ENCODE results near the gene DAD1. TPM values are rescaled to one million over a fixed set of nuclear protein-coding genes. Genes with fewer than 3 reads are reported as not detected.
A peak's percentile ranks its signal among the peaks of the same experiment; 100 is the strongest.
"Not testable (repeated sequence)": the region's sequence is repeated elsewhere in the genome, so short reads cannot be mapped to it uniquely, and the experiment has no call there.

The DAD1 gene
- total RNA-seq (2014; rRNA removed; shearing (Covaris generic)), result 364 and 398 TPM in 2 replicates
- polyA plus RNA-seq (2014; cell fraction: nucleus; rRNA removed), result 163 and 274 TPM in 2 replicates

GRCh38 chr14:22589096-22589839 is at the start of gene DAD1:
DAD1 (minus strand) TSS chr14:22589224; CDS start chr14:22589157, 67 bp downstream.
- peak; percentile 100 for DNase-seq (ENCODE audit: extremely low read depth, low read depth)

GRCh38 chr14:22635980-22636379 is 47.0 kb upstream of the DAD1 start:
- DNase-seq (ENCODE audit: extremely low read depth, low read depth), result not testable (repeated sequence)

GRCh38 chr14:22634233-22634900 is 45.3 kb upstream of the DAD1 start:
- no peak for DNase-seq (ENCODE audit: extremely low read depth, low read depth)

GRCh38 chr14:22630486-22630885 is 41.5 kb upstream of the DAD1 start:
- DNase-seq (ENCODE audit: extremely low read depth, low read depth), result no peak

- no peak for DNase-seq (ENCODE audit: extremely low read depth, low read depth)
Observed at GRCh38 chr14:22630066-22630465, 41.0 kb upstream of the DAD1 start.

- no peak for DNase-seq (ENCODE audit: extremely low read depth, low read depth)
Observed at GRCh38 chr14:22629361-22629760, 40.3 kb upstream of the DAD1 start.

GRCh38 chr14:22627506-22628263 is 38.7 kb upstream of the DAD1 start:
- no peak for DNase-seq (ENCODE audit: extremely low read depth, low read depth)

GRCh38 chr14:22626590-22626989 is 37.6 kb upstream of the DAD1 start:
- no peak for DNase-seq (ENCODE audit: extremely low read depth, low read depth)

GRCh38 chr14:22623047-22623446 is 34.0 kb upstream of the DAD1 start:
- DNase-seq (ENCODE audit: extremely low read depth, low read depth), result no peak

- DNase-seq (ENCODE audit: extremely low read depth, low read depth), result no peak
Observed at GRCh38 chr14:22622255-22622654, 33.2 kb upstream of the DAD1 start.

- not testable (repeated sequence) for DNase-seq (ENCODE audit: extremely low read depth, low read depth)
Observed at GRCh38 chr14:22615765-22616164, 26.7 kb upstream of the DAD1 start.

GRCh38 chr14:22614240-22614799 is 25.3 kb upstream of the DAD1 start:
- DNase-seq (ENCODE audit: extremely low read depth, low read depth), result peak; percentile 59

GRCh38 chr14:22613736-22614239 is 24.8 kb upstream of the DAD1 start:
- no peak for DNase-seq (ENCODE audit: extremely low read depth, low read depth)

- no peak for DNase-seq (ENCODE audit: extremely low read depth, low read depth)
Observed at GRCh38 chr14:22613106-22613695, 24.2 kb upstream of the DAD1 start.

GRCh38 chr14:22610931-22611330 is 21.9 kb upstream of the DAD1 start:
- DNase-seq (ENCODE audit: extremely low read depth, low read depth), result no peak

- DNase-seq (ENCODE audit: extremely low read depth, low read depth), result no peak
Observed at GRCh38 chr14:22607291-22607690, 18.3 kb upstream of the DAD1 start.

- no peak for DNase-seq (ENCODE audit: extremely low read depth, low read depth)
Observed at GRCh38 chr14:22606380-22606779, 17.4 kb upstream of the DAD1 start.

- no peak for DNase-seq (ENCODE audit: extremely low read depth, low read depth)
Observed at GRCh38 chr14:22602862-22603261, 13.8 kb upstream of the DAD1 start.

- no peak for DNase-seq (ENCODE audit: extremely low read depth, low read depth)
Observed at GRCh38 chr14:22601996-22602395, 13.0 kb upstream of the DAD1 start.

- no peak for DNase-seq (ENCODE audit: extremely low read depth, low read depth)
Observed at GRCh38 chr14:22601456-22601855, 12.4 kb upstream of the DAD1 start.

Data from NCI-H460 (cell line).